Adrenal gland (tissue), 19 donors: Measurements from ENCODE around the gene MS4A6A. TPM values are rescaled to one million over a fixed set of nuclear protein-coding genes. Genes with fewer than 3 reads are reported as not detected.

Experiments
- DNase-seq, 7 donors: peaks; one replicate each; pipeline ENCODE4 v3.0.0-alpha.2; 2019 to 2020
- H3K27ac ChIP-seq, 5 donors: fragments of 200-600 bp; sonication (generic) in 4 of 5; 1 replicate in 3 of 5; 2 replicates in 2 of 5; pipeline versions ENCODE4 v1.5.1 to v1.8.0; 2016 to 2020; ENCODE audit warnings: mild to moderate bottlenecking in 1 of 5
- H3K27me3 ChIP-seq: fragments of 200-600 bp; 2 replicates; pipeline ENCODE4 v1.8.0; 2021
- H3K36me3 ChIP-seq, 2 donors: fragments of 200-600 bp; replicated peaks in 1 of 2; 1 replicate in 1 of 2; 2 replicates in 1 of 2; pipeline versions ENCODE4 v1.5.1 to v1.8.0; 2018 to 2022
- H3K4me1 ChIP-seq, 2 donors: fragments of 200-600 bp; replicated peaks in 1 of 2; 1 replicate in 1 of 2; 2 replicates in 1 of 2; pipeline versions ENCODE4 v1.5.1 to v1.8.0; 2018 to 2021
- H3K4me3 ChIP-seq, 4 donors: fragments of 200-600 bp; sonication (generic) in 3 of 4; one replicate each; pipeline ENCODE4 v1.5.1; 2016 to 2018
- H3K9me3 ChIP-seq, 3 donors: fragments of 200-600 bp; sonication (generic) in 1 of 3; replicated peaks in 1 of 3; 1 replicate in 2 of 3; 2 replicates in 1 of 3; pipeline versions ENCODE4 v1.5.1 to v1.8.0; 2016 to 2021
- POLR2A ChIP-seq, 2 donors: fragments of 450-650 bp; IDR thresholded peaks; one replicate each; pipeline ENCODE4 v1.6.1; 2017; ENCODE audit warnings: antibody characterized with exemption in 2 of 2, mild to moderate bottlenecking in 2 of 2, moderate library complexity in 1 of 2
- WGBS, 4 donors: extraction: QIAGEN DNeasy Blood & Tissue Kit in 2 of 4; methylation state at CpG; one replicate each; pipeline versions ENCODE4 v1.1.5 to v1.1.7; 2013 to 2017; 5-methylcytosine and 5-hydroxymethylcytosine counted together
- intact Hi-C, 2 donors: fragments of 100-400 bp; cut with DNase I; formaldehyde crosslinking; loops; one replicate each; pipeline versions ENCODE4 v1.14.1 to v1.15.0; 2022 to 2023
- long read RNA-seq, 10 donors: library from polyadenylated mRNA in 3 of 10; unstranded in 2 of 10; stranded (forward) in 1 of 10; transcript quantifications; one replicate each; pipeline ENCODE4 v2.0.0 and lab custom pipeline, GENCODE V29; 2021 to 2026
- polyA plus RNA-seq, 3 donors: library from polyadenylated mRNA; stranded (reverse); fragments of 200-250 nt in 2 of 3; fragments of 350-450 nt in 1 of 3; fragmentation: Illumina TruSeq in 1 of 3; extraction: RNeasy Lipid Tissue Mini Kit (QIAGEN cat#74804) in 1 of 3; gene quantifications; one replicate each; pipeline ENCODE4 v1.2.3, GENCODE V29; 2013 to 2014
- total RNA-seq, 9 donors: library from RNA; depleted of rRNA in 4 of 9; stranded (reverse); fragments of >200 nt in 4 of 9; fragments of 120-200 nt in 1 of 9; fragmentation: NEBNext Ultra II Directional in 1 of 9; extraction: Animal tissue kit (Norgen Biotek cat#: 25700) in 1 of 9; gene quantifications; one replicate each; pipeline versions ENCODE4 v1.1.0 to v1.2.4, GENCODE V29; 2013 to 2023
- TF ChIP-seq, protein P1 (sequence below), 6 experiments: fragments of 450-650 bp in 4 of 6; fragments of 200-600 bp in 2 of 6; sonication (generic) in 1 of 6; IDR thresholded peaks; 1 replicate in 5 of 6; 2 replicates in 1 of 6; pipeline versions ENCODE4 v1.5.1 to v1.8.0; 2016 to 2021; ENCODE audit warnings: antibody characterized with exemption in 6 of 6, mild to moderate bottlenecking in 2 of 6, moderate library complexity in 1 of 6
- donor health status: healthy with polysubstance abuse.
- donor health status: Bipolar disorder and iron deficiency.
- donor health status: DM: yes; HTN: yes; CAD: no.
- donor health status: DM: no; HTN: no; CAD: no.
- donor health status: DM: no; HTN: no; CAD: no.
- donor health status: DM: yes; HTN: yes; CAD: no.

MS4A6A gene, protein sequence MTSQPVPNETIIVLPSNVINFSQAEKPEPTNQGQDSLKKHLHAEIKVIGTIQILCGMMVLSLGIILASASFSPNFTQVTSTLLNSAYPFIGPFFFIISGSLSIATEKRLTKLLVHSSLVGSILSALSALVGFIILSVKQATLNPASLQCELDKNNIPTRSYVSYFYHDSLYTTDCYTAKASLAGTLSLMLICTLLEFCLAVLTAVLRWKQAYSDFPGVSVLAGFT
- total RNA-seq (100 to 1,000 TPM in 6 of 9 donors, 10 to 100 TPM in 3; 28.6 to 204 (median 150) TPM), polyA plus RNA-seq (100 to 1,000 TPM in 1 of 3 donors, 10 to 100 TPM in 2; 49.7 to 114 (median 57.1) TPM)
- long read RNA-seq, donor 1, partial matches to known transcripts, result 0 of 1 reads
- long read RNA-seq, donor 1, other reads (novel, unspliced or antisense), result 0 of 1 reads
- long read RNA-seq, donor 2, partial matches to known transcripts, result 5 of 6 reads
- long read RNA-seq, donor 2, other reads (novel, unspliced or antisense), result 0 of 6 reads
- long read RNA-seq, donor 3, result 0 reads
- long read RNA-seq, donor 4, transcript MS4A6A-208 (6 exons, 1,806 nt), result major isoform, 34 of 109 reads
- long read RNA-seq, donor 4, partial matches to known transcripts, result 51 of 109 reads
- long read RNA-seq, donor 4, other reads (novel, unspliced or antisense), result 19 of 109 reads
- long read RNA-seq, donor 5, transcript MS4A6A-208 (6 exons, 1,806 nt), result major isoform, 36 of 122 reads
- long read RNA-seq, donor 5, partial matches to known transcripts, result 57 of 122 reads
- long read RNA-seq, donor 5, other reads (novel, unspliced or antisense), result 27 of 122 reads
- long read RNA-seq, donor 6, transcript MS4A6A-208 (6 exons, 1,806 nt), result major isoform, 18 of 65 reads
- long read RNA-seq, donor 6, partial matches to known transcripts, result 31 of 65 reads
- long read RNA-seq, donor 6, other reads (novel, unspliced or antisense), result 15 of 65 reads
- long read RNA-seq, donor 7, partial matches to known transcripts, result 0 of 2 reads
- long read RNA-seq, donor 7, other reads (novel, unspliced or antisense), result 0 of 2 reads
- long read RNA-seq, donor 8, partial matches to known transcripts, result 0 of 6 reads
- long read RNA-seq, donor 8, other reads (novel, unspliced or antisense), result 0 of 6 reads
- long read RNA-seq, donor 9, partial matches to known transcripts, result 0 of 3 reads
- long read RNA-seq, donor 9, other reads (novel, unspliced or antisense), result 0 of 3 reads
- long read RNA-seq, donor 10, partial matches to known transcripts, result 0 of 2 reads
- long read RNA-seq, donor 10, other reads (novel, unspliced or antisense), result 0 of 2 reads

DNA sequence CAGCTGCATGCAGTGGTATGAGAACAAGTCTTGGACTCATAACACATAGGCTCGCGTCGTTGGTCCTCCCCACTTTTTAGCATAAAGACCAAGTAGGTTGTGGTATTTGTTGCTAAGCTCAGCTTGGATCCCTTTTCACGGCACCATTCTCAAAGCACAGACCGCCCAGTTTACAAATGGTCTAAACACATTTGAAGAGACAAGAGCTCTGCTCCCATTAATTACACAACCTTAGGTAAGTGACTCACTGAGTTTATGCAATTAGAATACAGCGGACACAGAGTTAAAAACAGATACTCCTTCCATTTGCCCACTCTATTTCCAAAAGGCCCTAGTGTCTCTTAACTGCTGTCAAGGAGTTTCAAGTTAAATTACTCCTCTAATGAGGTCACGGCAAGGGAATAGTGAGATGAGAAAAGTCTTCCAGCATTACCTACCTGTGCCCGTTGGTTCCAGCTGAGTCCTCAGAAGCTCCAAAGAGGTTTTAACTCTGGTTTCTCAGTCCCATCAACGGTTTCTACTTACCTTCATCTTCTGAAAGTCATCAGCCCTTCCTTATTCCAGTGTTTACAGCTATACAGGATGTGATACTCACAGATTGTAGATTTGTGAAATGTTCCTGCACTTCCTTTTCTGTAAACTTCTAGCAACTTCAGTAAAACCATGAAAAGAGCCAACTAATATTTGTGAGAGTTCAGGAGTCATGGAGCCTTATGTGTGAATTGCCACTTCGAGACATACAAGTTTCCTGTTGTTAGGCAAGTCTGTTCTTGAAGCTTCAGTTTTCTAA is at the start of gene MS4A6A:
Gene MS4A6A, minus strand, starts transcription at position 543 of the 790 bp plus-strand sequence. CDS start 1,356 bp downstream, outside the sequence.
- peak within 1 kb of the TSS in 2 of 4 donors; percentile 1 to 39 for H3K4me3 ChIP-seq
- no peaks in the 10 kb centered on the region for H3K4me1 ChIP-seq
- TF ChIP-seq, protein P1, sequence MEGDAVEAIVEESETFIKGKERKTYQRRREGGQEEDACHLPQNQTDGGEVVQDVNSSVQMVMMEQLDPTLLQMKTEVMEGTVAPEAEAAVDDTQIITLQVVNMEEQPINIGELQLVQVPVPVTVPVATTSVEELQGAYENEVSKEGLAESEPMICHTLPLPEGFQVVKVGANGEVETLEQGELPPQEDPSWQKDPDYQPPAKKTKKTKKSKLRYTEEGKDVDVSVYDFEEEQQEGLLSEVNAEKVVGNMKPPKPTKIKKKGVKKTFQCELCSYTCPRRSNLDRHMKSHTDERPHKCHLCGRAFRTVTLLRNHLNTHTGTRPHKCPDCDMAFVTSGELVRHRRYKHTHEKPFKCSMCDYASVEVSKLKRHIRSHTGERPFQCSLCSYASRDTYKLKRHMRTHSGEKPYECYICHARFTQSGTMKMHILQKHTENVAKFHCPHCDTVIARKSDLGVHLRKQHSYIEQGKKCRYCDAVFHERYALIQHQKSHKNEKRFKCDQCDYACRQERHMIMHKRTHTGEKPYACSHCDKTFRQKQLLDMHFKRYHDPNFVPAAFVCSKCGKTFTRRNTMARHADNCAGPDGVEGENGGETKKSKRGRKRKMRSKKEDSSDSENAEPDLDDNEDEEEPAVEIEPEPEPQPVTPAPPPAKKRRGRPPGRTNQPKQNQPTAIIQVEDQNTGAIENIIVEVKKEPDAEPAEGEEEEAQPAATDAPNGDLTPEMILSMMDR (IDR thresholded peaks at IDR 0.05), result no peak
- TF ChIP-seq POLR2A (IDR thresholded peaks at IDR 0.05), result peak in 1 of 2 donors; percentile 7
- peak within 1 kb of the TSS in 4 of 5 donors; percentile 24 to 72 (median 54) for H3K27ac ChIP-seq
- intact Hi-C loops, result no loop called here
- WGBS, 4 donors, result 59 to 75% (median 63%) methylated on average over 9 to 10 of the region's 10 CpGs
- no peaks in the 10 kb centered on the region for H3K27me3 ChIP-seq
- no peaks in the 10 kb centered on the region for H3K9me3 ChIP-seq
- DNase-seq, result no peak
- H3K36me3 ChIP-seq, result no peaks in the 10 kb centered on the region

DNA sequence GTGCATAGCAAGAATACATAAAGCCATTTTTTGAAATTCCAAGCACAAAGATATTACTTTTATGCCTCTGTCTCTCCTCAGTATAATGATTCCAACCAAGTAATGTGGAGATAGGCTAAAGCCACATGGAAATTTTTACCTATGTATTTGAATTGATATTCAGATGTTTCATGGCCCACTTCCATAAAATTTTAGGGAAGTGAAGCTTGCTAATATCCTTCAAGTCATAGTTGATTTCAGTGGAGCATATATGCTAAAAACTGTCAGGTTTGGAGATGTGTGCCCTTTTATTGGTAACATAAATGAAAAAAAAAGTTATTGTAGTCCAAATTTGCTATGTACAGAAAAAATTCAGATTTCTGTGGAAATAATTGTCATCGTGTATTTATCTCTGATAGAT is 47.8 kb upstream of the MS4A6A start:
- TF ChIP-seq POLR2A (IDR thresholded peaks at IDR 0.05), result no peak
- TF ChIP-seq, protein P1 (IDR thresholded peaks at IDR 0.05), result no peak
- H3K4me3 ChIP-seq, result no peak overlapping the region
- DNase-seq, result no peak
- H3K9me3 ChIP-seq, result no peaks in the 10 kb centered on the region
- H3K27ac ChIP-seq, result no peak overlapping the region
- H3K4me1 ChIP-seq, result peaks cover 0 to 14% of the 10 kb centered on the region in 2 donors
- no peaks in the 10 kb centered on the region for H3K36me3 ChIP-seq
- intact Hi-C loops, result no loop called here
- 66 to 81% (median 72%) methylated on average over 1 of the region's 1 CpG for WGBS, 4 donors
- H3K27me3 ChIP-seq, result no peaks in the 10 kb centered on the region

DNA sequence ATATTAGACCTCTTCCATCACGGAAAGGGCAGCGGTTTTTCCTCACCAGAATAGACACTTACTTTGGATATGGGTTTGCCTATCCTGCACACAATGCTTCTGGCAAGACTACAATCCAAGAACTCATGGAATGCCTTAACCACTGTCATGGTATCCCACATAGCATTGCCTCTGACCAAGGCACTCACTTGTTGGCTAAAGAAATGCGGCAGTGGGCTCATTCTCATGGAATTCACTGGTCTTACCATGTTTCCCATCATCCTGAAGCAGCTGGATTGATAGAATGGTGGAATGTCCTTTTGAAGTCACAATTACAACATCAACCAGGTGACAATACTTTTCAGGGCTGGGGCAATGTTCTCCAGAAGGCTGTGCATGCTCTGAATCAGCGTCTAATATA is 39.3 kb upstream of the MS4A6A start:
- H3K4me1 ChIP-seq, result no peaks in the 10 kb centered on the region
- H3K27me3 ChIP-seq, result no peaks in the 10 kb centered on the region
- no peak for DNase-seq
- TF ChIP-seq, protein P1 (IDR thresholded peaks at IDR 0.05), result no peak
- TF ChIP-seq POLR2A (IDR thresholded peaks at IDR 0.05), result no peak
- no peak overlapping the region for H3K4me3 ChIP-seq
- intact Hi-C loops, result no loop called here
- H3K27ac ChIP-seq, result no peak overlapping the region
- 76 to 86% (median 82%) methylated on average over 2 to 4 of the region's 4 CpGs for WGBS, 4 donors
- no peaks in the 10 kb centered on the region for H3K36me3 ChIP-seq
- no peaks in the 10 kb centered on the region for H3K9me3 ChIP-seq
